HG02798 (cell line): Measurements from ENCODE around the gene ENOX2.

ENCODE experiments used
- ATAC-seq: cut with Tn5 transposase; IDR thresholded peaks from one replicate; pipeline ENCODE4 v1.9.1; 2021; ENCODE audit warnings: mild to moderate bottlenecking; ENCODE audit not compliant: unreplicated experiment, poor library complexity

The ENOX2 gene

GRCh38 chrX:130652824-130653578 lies 250.0 kb downstream of the ENOX2 start:
- ATAC-seq: no peak

GRCh38 chrX:130649738-130650137 lies 253.3 kb downstream of the ENOX2 start:
- no peak for ATAC-seq

- ATAC-seq: no peak
Observed at GRCh38 chrX:130647468-130647867, 255.5 kb downstream of the ENOX2 start.

- no peak for ATAC-seq
Observed at GRCh38 chrX:130645955-130646583, 256.9 kb downstream of the ENOX2 start.

GRCh38 chrX:130637591-130637990 lies 265.4 kb downstream of the ENOX2 start:
- ATAC-seq: no peak

- ATAC-seq: no peak
Observed at GRCh38 chrX:130636277-130636676, 266.7 kb downstream of the ENOX2 start.

GRCh38 chrX:130631011-130631410 lies 272.0 kb downstream of the ENOX2 start:
- no peak for ATAC-seq

GRCh38 chrX:130628516-130628915 lies 274.5 kb downstream of the ENOX2 start:
- ATAC-seq: no peak

GRCh38 chrX:130626521-130626920 lies 276.5 kb downstream of the ENOX2 start:
- no peak for ATAC-seq

- ATAC-seq: no peak
Observed at GRCh38 chrX:130625386-130625785, 277.6 kb downstream of the ENOX2 start.

GRCh38 chrX:130623518-130623917 lies 279.5 kb downstream of the ENOX2 start:
- no peak for ATAC-seq

GRCh38 chrX:130615941-130616340 lies 287.1 kb downstream of the ENOX2 start:
- ATAC-seq: no peak

- no peak for ATAC-seq
Observed at GRCh38 chrX:130607431-130607830, 295.6 kb downstream of the ENOX2 start.

- ATAC-seq: no peak
Observed at GRCh38 chrX:130606425-130606824, 296.6 kb downstream of the ENOX2 start.

- ATAC-seq: no peak
Observed at GRCh38 chrX:130604882-130605281, 298.1 kb downstream of the ENOX2 start.

- no peak for ATAC-seq
Observed at GRCh38 chrX:130594453-130594916, 308.5 kb downstream of the ENOX2 start.

- no peak for ATAC-seq
Observed at GRCh38 chrX:130593911-130594310, 309.1 kb downstream of the ENOX2 start.

GRCh38 chrX:130592204-130592603 lies 310.8 kb downstream of the ENOX2 start:
- ATAC-seq: no peak

- no peak for ATAC-seq
Observed at GRCh38 chrX:130578906-130579305, 324.1 kb downstream of the ENOX2 start.

- ATAC-seq: no peak
Observed at GRCh38 chrX:130577431-130577830, 325.6 kb downstream of the ENOX2 start.

GRCh38 chrX:130575831-130576389 lies 327.1 kb downstream of the ENOX2 start:
- ATAC-seq: peak; percentile 87
